CD1c-positive myeloid dendritic cell (primary cell): ENCODE results near the gene GNL1.
A peak's percentile ranks its signal among the peaks of the same experiment; 100 is the strongest.

Source experiments
- DNase-seq: peaks from one replicate; pipeline ENCODE4 v3.0.0-alpha.2; 2016; ENCODE audit errors: extremely low spot score

GNL1 gene

GRCh38 chr6:30556066-30556905 lies at the start of gene GNL1:
GNL1 (minus strand) TSS chr6:30556489; CDS start chr6:30556203, 286 bp downstream.
- DNase-seq: peak; percentile 97

- no peak for DNase-seq
Measured at GRCh38 chr6:30603961-30604360, 47.7 kb upstream of the GNL1 start.

GRCh38 chr6:30601815-30602641 lies 45.7 kb upstream of the GNL1 start:
- DNase-seq: no peak

GRCh38 chr6:30601436-30601814 lies 45.1 kb upstream of the GNL1 start:
- no peak for DNase-seq

GRCh38 chr6:30600451-30600961 lies 44.2 kb upstream of the GNL1 start:
- DNase-seq: no peak

- no peak for DNase-seq
Measured at GRCh38 chr6:30599625-30600324, 43.5 kb upstream of the GNL1 start.

GRCh38 chr6:30598912-30599624 lies 42.8 kb upstream of the GNL1 start:
- no peak for DNase-seq

GRCh38 chr6:30597315-30598144 lies 41.2 kb upstream of the GNL1 start:
- peak; percentile 85 for DNase-seq

GRCh38 chr6:30592287-30592686 lies 36.0 kb upstream of the GNL1 start:
- no peak for DNase-seq

GRCh38 chr6:30591008-30591407 lies 34.7 kb upstream of the GNL1 start:
- DNase-seq: no peak

- DNase-seq: no peak
Measured at GRCh38 chr6:30590509-30590908, 34.2 kb upstream of the GNL1 start.

GRCh38 chr6:30589754-30590358 lies 33.6 kb upstream of the GNL1 start:
- no peak for DNase-seq

- no peak for DNase-seq
Measured at GRCh38 chr6:30583921-30584320, 27.6 kb upstream of the GNL1 start.

GRCh38 chr6:30578051-30578450 lies 21.8 kb upstream of the GNL1 start:
- no peak for DNase-seq

GRCh38 chr6:30573113-30573512 lies 16.8 kb upstream of the GNL1 start:
- DNase-seq: no peak

- DNase-seq: no peak
Measured at GRCh38 chr6:30572148-30572547, 15.9 kb upstream of the GNL1 start.

- no peak for DNase-seq
Measured at GRCh38 chr6:30571762-30572082, 15.4 kb upstream of the GNL1 start.

GRCh38 chr6:30571075-30571761 lies 14.9 kb upstream of the GNL1 start, which contains the start of gene ABCF1:
ABCF1 (plus strand) TSS chr6:30571442; CDS start chr6:30571488, 46 bp downstream.
- DNase-seq: peak; percentile 100

GRCh38 chr6:30570740-30571074 lies 14.4 kb upstream of the GNL1 start:
- peak; percentile 75 for DNase-seq

- no peak for DNase-seq
Measured at GRCh38 chr6:30570263-30570662, 14.0 kb upstream of the GNL1 start.
